ENCODE data around the gene BLOC1S5. TPM values are rescaled to one million over a fixed set of nuclear protein-coding genes. Genes with fewer than 3 reads are reported as not detected.

Gene BLOC1S5
- total and polyA plus RNA-seq, 3 donors from 2014 or later: 8.4 to 12.1 (median 10.9) TPM

GRCh38 chr6:8060346-8060745 is 3.8 kb downstream of the BLOC1S5 start:
- no peak for DNase-seq
- Histone ChIP-seq H3K9me3 (no peaks in the 10 kb centered on the region), H3K27ac (no peak overlapping the region), H3K4me3 (no peak overlapping the region), H3K27me3 (no peaks in the 10 kb centered on the region), H3K36me3 (ENCODE audit: low read depth, missing control alignments) (no peaks in the 10 kb centered on the region), H3K4me1 (no peaks in the 10 kb centered on the region)
- TF ChIP-seq POLR2A (IDR thresholded peaks at IDR 0.05) (no peak), CTCF (IDR thresholded peaks at IDR 0.05) (no peak)
- WGBS, 2 donors: 81 to 86% methylated on average over 3 of the region's 3 CpGs
- intact Hi-C loops (cut with DNase I; ENCODE audit: low total_unique reads): loop anchor here (5.0 kb wide), 1 partner anchor 338 kb away; no protein-coding TSS in a partner anchor

- intact Hi-C loops (cut with DNase I; ENCODE audit: low total_unique reads): no loop called here
- H3K9me3 ChIP-seq: no peaks in the 10 kb centered on the region
- no peak overlapping the region for H3K4me3 ChIP-seq
- no peaks in the 10 kb centered on the region for H3K36me3 ChIP-seq (ENCODE audit: low read depth, missing control alignments)
- no peak for DNase-seq
- TF ChIP-seq CTCF (IDR thresholded peaks at IDR 0.05) (peak in 1 of 3 experiments; percentile 18), POLR2A (IDR thresholded peaks at IDR 0.05) (no peak)
- no peaks in the 10 kb centered on the region for H3K27me3 ChIP-seq
- H3K4me1 ChIP-seq: no peaks in the 10 kb centered on the region
- H3K27ac ChIP-seq: no peak overlapping the region
These were observed 5.1 kb downstream of the BLOC1S5 start for GRCh38 chr6:8059129-8059528.

GRCh38 chr6:8057793-8058192 is 6.4 kb downstream of the BLOC1S5 start:
- Histone ChIP-seq H3K27me3 (no peaks in the 10 kb centered on the region), H3K36me3 (ENCODE audit: low read depth, missing control alignments) (no peaks in the 10 kb centered on the region), H3K4me1 (no peaks in the 10 kb centered on the region), H3K9me3 (no peaks in the 10 kb centered on the region), H3K27ac (no peak overlapping the region), H3K4me3 (no peak overlapping the region)
- DNase-seq: no peak
- TF ChIP-seq CTCF (IDR thresholded peaks at IDR 0.05): no peak
- intact Hi-C loops (cut with DNase I; ENCODE audit: low total_unique reads): no loop called here
- 90 to 94% methylated on average over 3 of the region's 3 CpGs for WGBS, 2 donors

GRCh38 chr6:8057263-8057662 is 6.9 kb downstream of the BLOC1S5 start:
- no peaks in the 10 kb centered on the region for H3K9me3 ChIP-seq

More at GRCh38 chr6:8057263-8057662, 6.9 kb downstream of the BLOC1S5 start:
- TF ChIP-seq CTCF (IDR thresholded peaks at IDR 0.05) (no peak), POLR2A (IDR thresholded peaks at IDR 0.05) (no peak)
- H3K4me3 ChIP-seq: no peak overlapping the region
- no peaks in the 10 kb centered on the region for H3K27me3 ChIP-seq
- no peaks in the 10 kb centered on the region for H3K4me1 ChIP-seq
- H3K36me3 ChIP-seq (ENCODE audit: low read depth, missing control alignments): no peaks in the 10 kb centered on the region
- DNase-seq: no peak
- intact Hi-C loops (cut with DNase I; ENCODE audit: low total_unique reads): no loop called here
- no peak overlapping the region for H3K27ac ChIP-seq
- 85 to 90% methylated on average over 4 of the region's 4 CpGs for WGBS, 2 donors

All from testis (tissue), 3 donors.